Keratinocyte (primary cell): ENCODE results near the gene TPGS2. TPM values are rescaled to one million over a fixed set of nuclear protein-coding genes. Genes with fewer than 3 reads are reported as not detected.

Experiments used
- DNase-seq: peaks from one replicate; pipeline ENCODE4 v3.0.0-alpha.2; 2011; ENCODE audit warnings: low read depth, missing footprints, low spot score
- FAIRE-seq: peaks from 2 replicates; lab custom pipeline; 2011; peaks lifted over from hg19 to GRCh38; lab: Jason Lieb, UNC
- H2AFZ ChIP-seq: 2 replicates; pipeline ENCODE4 v1.6.0; 2012; ENCODE audit warnings: low read length, control low read depth, inconsistent platforms; ENCODE audit not compliant: control insufficient read depth
- H3K27ac ChIP-seq: 2 replicates; pipeline ENCODE4 v1.5.1; 2011; ENCODE audit warnings: low read length; ENCODE audit not compliant: control insufficient read depth, insufficient read depth
- H3K27me3 ChIP-seq: 3 replicates; pipeline ENCODE4 v1.6.0; 2011; ENCODE audit warnings: low read length; ENCODE audit not compliant: control insufficient read depth, insufficient read depth; ENCODE audit errors: extremely low read depth
- H3K36me3 ChIP-seq, 2 experiments: 2 replicates in 1 of 2; 3 replicates in 1 of 2; pipeline ENCODE4 v1.5.1; 2011; ENCODE audit warnings: low read length in 2 of 2, mild to moderate bottlenecking in 1 of 2; ENCODE audit not compliant: control insufficient read depth in 2 of 2, insufficient read depth in 2 of 2; ENCODE audit errors: extremely low read depth in 1 of 2
- H3K4me1 ChIP-seq: 3 replicates; pipeline ENCODE4 v1.5.1; 2011; ENCODE audit warnings: low read length; ENCODE audit not compliant: control insufficient read depth, insufficient read depth; ENCODE audit errors: extremely low read depth
- H3K4me2 ChIP-seq: 3 replicates; pipeline ENCODE4 v1.6.0; 2011; ENCODE audit warnings: low read depth, low read length; ENCODE audit not compliant: control insufficient read depth, insufficient read depth; ENCODE audit errors: extremely low read depth
- H3K4me3 ChIP-seq, 3 experiments: fragments of 200-600 bp in 1 of 3; sonication (generic) in 1 of 3; 2 replicates in 2 of 3; 3 replicates in 1 of 3; pipeline ENCODE4 v1.5.1; 2011 to 2016; ENCODE audit warnings: low read length in 3 of 3, mild to moderate bottlenecking in 3 of 3, control low read depth in 2 of 3, inconsistent platforms in 1 of 3, low read depth in 1 of 3, mixed read lengths in 1 of 3, mixed run types in 1 of 3, moderate library complexity in 1 of 3; ENCODE audit not compliant: control insufficient read depth in 2 of 3, insufficient read depth in 2 of 3; ENCODE audit errors: extremely low read depth in 1 of 3
- H3K79me2 ChIP-seq: 2 replicates; pipeline ENCODE4 v1.6.0; 2012; ENCODE audit warnings: low read length; ENCODE audit not compliant: control insufficient read depth, insufficient read depth
- H3K9ac ChIP-seq: 3 replicates; pipeline ENCODE4 v1.6.0; 2011; ENCODE audit warnings: low read length; ENCODE audit not compliant: control insufficient read depth, insufficient read depth; ENCODE audit errors: extremely low read depth
- H3K9me1 ChIP-seq: 3 replicates; pipeline ENCODE4 v1.6.0; 2011; ENCODE audit warnings: low read length; ENCODE audit not compliant: control insufficient read depth, insufficient read depth; ENCODE audit errors: extremely low read depth
- H3K9me3 ChIP-seq: 2 replicates; pipeline ENCODE4 v1.5.1; 2012; ENCODE audit warnings: low read depth, low read length; ENCODE audit not compliant: control insufficient read depth
- H4K20me1 ChIP-seq: 3 replicates; pipeline ENCODE4 v1.6.0; 2011; ENCODE audit warnings: low read length; ENCODE audit not compliant: control insufficient read depth, insufficient read depth; ENCODE audit errors: extremely low read depth
- EZH2 ChIP-seq: IDR thresholded peaks from one replicate; pipeline ENCODE4 v1.6.1; 2012; ENCODE audit warnings: inconsistent platforms, mild to moderate bottlenecking, low read length, moderate library complexity
- dilution Hi-C: fragments of 300-500 bp; cut with MboI; formaldehyde crosslinking; loops from one replicate; pipeline ENCODE4 v1.7.0; 2020; ENCODE audit warnings: low sequenced_read_pairs; ENCODE audit not compliant: extremely low pct_ligation_motif_present
- polyA plus RNA-seq, 5 experiments: library from polyadenylated mRNA; depleted of rRNA in 3 of 5; stranded (reverse) in 3 of 5; stranded (forward) in 1 of 5; unstranded in 1 of 5; fragments of >200 nt; gene quantifications; 1 replicate in 1 of 5; 2 replicates in 3 of 5; 3 replicates in 1 of 5; pipeline versions ENCODE4 v1.2.1 to v1.2.3, GENCODE V29; 2011 to 2012; ENCODE audit warnings: missing spikeins in 2 of 5, low read depth in 1 of 5, low replicate concordance in 1 of 5
- TF ChIP-seq, protein P1 (sequence below), 3 experiments: IDR thresholded peaks in 1 of 3; conservative IDR thresholded peaks in 1 of 3; optimal IDR thresholded peaks in 1 of 3; 2 replicates in 2 of 3; 3 replicates in 1 of 3; pipeline versions ENCODE3 to v1.5.1; 2011; ENCODE audit warnings: low read length in 3 of 3, mild to moderate bottlenecking in 3 of 3, moderate library complexity in 2 of 3, control low read depth in 1 of 3, inconsistent platforms in 1 of 3; ENCODE audit not compliant: insufficient read depth in 2 of 3; ENCODE audit errors: extremely low read depth in 1 of 3

Gene TPGS2
- polyA plus RNA-seq, 1 donor (not counting 4 experiments of a cell fraction or from before 2014, with no cell fraction given) = 254 TPM

GRCh38 chr18:36843784-36844183, 15.0 kb upstream of the TPGS2 start:
- no peak overlapping the region for H3K4me2 ChIP-seq
- no peak overlapping the region for H2AFZ ChIP-seq
- no peak overlapping the region for H3K4me3 ChIP-seq
- H3K9me3 ChIP-seq = no peaks in the 10 kb centered on the region
- FAIRE-seq (no peak), DNase-seq (no peak)
- dilution Hi-C loops = no loop called here
- no peaks in the 10 kb centered on the region for H3K27me3 ChIP-seq
- no peaks in the 10 kb centered on the region for H3K79me2 ChIP-seq
- H3K9me1 ChIP-seq = no peaks in the 10 kb centered on the region
- no peaks in the 10 kb centered on the region for H3K4me1 ChIP-seq
- TF ChIP-seq EZH2 = no peak
- TF ChIP-seq, protein P1, sequence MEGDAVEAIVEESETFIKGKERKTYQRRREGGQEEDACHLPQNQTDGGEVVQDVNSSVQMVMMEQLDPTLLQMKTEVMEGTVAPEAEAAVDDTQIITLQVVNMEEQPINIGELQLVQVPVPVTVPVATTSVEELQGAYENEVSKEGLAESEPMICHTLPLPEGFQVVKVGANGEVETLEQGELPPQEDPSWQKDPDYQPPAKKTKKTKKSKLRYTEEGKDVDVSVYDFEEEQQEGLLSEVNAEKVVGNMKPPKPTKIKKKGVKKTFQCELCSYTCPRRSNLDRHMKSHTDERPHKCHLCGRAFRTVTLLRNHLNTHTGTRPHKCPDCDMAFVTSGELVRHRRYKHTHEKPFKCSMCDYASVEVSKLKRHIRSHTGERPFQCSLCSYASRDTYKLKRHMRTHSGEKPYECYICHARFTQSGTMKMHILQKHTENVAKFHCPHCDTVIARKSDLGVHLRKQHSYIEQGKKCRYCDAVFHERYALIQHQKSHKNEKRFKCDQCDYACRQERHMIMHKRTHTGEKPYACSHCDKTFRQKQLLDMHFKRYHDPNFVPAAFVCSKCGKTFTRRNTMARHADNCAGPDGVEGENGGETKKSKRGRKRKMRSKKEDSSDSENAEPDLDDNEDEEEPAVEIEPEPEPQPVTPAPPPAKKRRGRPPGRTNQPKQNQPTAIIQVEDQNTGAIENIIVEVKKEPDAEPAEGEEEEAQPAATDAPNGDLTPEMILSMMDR (optimal IDR thresholded peaks at IDR 0.05 in 1 of 3, IDR thresholded peaks at IDR 0.05 in 1 of 3, conservative IDR thresholded peaks at IDR 0.05 in 1 of 3; ENCODE audit: extremely low read depth in 1 of 3, insufficient read depth in 2 of 3, low read length in 3 of 3) = no peak
- H3K27ac ChIP-seq = no peak overlapping the region
- no peak overlapping the region for H3K9ac ChIP-seq
- H3K36me3 ChIP-seq = peaks cover 0 to 3% of the 10 kb centered on the region in 2 experiments
- no peaks in the 10 kb centered on the region for H4K20me1 ChIP-seq

DNA sequence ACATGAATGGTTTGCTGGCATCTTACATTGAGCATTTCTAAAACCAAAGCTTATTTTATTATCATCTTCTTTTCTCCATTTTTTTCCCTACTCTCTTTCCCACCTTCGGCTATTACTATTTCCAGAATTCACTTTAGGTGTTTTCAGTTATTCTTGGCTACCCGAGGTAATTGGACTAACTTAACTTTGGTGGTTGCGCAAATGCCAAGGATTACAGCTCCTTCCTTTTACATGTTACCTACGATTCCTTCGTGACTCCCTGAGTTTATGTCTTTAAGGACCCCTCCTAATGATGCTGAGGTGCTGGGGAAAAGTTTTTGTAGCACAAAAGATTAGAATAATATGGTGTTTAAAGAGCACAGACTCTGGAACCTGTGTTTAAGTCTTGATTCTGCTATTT, 14.4 kb upstream of the TPGS2 start:
- H3K27me3 ChIP-seq = no peaks in the 10 kb centered on the region
- H3K4me1 ChIP-seq = no peaks in the 10 kb centered on the region
- no peak overlapping the region for H3K27ac ChIP-seq
- TF ChIP-seq EZH2 = no peak
- TF ChIP-seq, protein P1 (optimal IDR thresholded peaks at IDR 0.05 in 1 of 3, IDR thresholded peaks at IDR 0.05 in 1 of 3, conservative IDR thresholded peaks at IDR 0.05 in 1 of 3; ENCODE audit: extremely low read depth in 1 of 3, insufficient read depth in 2 of 3, low read length in 3 of 3) = no peak
- no peak overlapping the region for H3K4me3 ChIP-seq
- H3K9me1 ChIP-seq = no peaks in the 10 kb centered on the region
- no peaks in the 10 kb centered on the region for H4K20me1 ChIP-seq
- no peaks in the 10 kb centered on the region for H3K79me2 ChIP-seq
- no peak for DNase-seq
- no peak overlapping the region for H3K4me2 ChIP-seq
- H2AFZ ChIP-seq = no peak overlapping the region
- H3K36me3 ChIP-seq = peaks cover 0 to 3% of the 10 kb centered on the region in 2 experiments
- dilution Hi-C loops = no loop called here
- H3K9me3 ChIP-seq = no peaks in the 10 kb centered on the region
- H3K9ac ChIP-seq = no peak overlapping the region
- no peak for FAIRE-seq
